Activated CD4-positive, alpha-beta T cell treated with anti-CD3 and anti-CD28 coated beads, Interleukin-2, amount 50 U/mL, for 48 hours (primary cell): ENCODE results near the gene PNMA8A.
"Not testable (repeated sequence)": the region's sequence is repeated elsewhere in the genome, so short reads cannot be mapped to it uniquely, and the experiment has no call there.

ENCODE experiments used
- DNase-seq, 2 experiments: peaks; one replicate each; pipeline ENCODE4 v3.0.0-alpha.2; 2020

PNMA8A gene

DNA sequence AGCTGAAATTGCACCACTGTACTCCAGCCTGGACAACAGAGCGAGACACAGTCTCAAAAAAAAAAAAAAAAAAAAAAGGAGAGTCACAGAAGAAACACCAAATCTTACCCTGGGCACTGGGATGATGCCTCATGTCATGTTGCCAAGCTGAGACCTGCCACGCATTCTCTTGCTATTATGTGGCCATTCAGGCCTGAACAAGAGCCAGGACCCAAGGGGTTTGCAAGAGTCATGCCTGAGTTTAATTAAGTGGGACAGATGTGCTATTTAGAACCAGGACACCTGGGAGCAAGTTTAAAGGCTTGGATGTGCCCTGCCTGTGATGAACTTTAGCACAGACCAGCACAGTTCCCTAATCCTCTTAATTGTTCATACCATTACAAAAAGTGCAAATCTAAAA, 9.8 kb downstream of the PNMA8A start:
- no peak for DNase-seq

DNA sequence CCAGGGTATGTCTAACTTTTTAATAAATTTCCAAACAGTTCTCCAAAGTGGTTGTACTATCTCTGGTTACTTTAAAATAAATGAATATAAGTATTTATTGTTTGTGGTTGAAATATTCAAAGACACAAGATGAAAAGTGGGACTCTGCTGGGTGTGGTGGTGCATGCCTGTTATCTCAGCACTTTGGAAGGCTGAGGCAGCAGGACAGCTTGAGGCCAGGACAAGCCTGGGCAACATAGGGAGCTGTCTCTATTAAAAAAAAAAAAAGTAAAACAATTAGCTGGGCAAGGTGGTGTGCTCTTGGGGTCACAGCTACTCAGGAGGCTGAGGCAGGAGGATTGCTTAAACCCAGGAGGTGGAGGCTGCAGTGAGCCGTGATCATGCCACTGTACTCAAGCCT, 10.4 kb downstream of the PNMA8A start:
- no peak for DNase-seq

DNA sequence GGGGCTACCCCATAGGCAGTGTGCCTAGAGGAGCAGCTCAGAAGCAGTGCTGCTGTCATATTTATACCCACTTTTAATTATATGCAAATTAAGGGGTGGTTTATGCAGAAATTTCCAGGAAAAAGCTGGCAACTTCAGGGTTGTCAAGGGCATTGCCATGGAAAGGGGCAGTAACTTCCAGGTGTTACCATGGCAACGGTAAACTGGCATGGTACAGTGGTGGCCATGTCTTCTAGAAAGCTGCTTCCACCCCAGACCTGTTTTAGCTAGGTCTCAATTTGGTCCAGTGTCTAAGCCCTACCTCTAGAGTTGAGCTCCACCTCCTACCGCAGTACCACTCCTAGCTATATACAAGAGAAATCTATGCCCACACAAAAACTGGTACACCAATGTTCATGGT, 11.3 kb downstream of the PNMA8A start:
- no peak for DNase-seq

DNA sequence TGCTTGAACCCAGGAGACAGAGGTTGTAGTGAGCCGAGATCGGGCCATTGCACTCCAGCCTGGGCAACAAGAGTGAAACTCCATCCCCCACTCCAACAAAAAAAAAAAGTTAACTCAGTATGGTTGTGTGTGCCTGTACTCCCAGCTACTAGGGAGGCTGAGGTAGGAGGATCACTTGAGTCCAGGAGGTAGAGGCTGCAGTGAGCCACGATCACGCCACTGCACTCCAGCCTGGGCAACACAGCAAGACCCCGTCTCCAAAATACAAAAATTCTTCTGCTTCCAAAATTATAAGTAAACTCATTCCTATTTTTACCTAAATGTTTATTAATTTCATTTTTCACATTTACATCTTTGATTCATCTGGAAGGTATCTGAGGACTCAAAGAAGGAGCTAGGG, 14.4 kb downstream of the PNMA8A start:
- DNase-seq: no peak

DNA sequence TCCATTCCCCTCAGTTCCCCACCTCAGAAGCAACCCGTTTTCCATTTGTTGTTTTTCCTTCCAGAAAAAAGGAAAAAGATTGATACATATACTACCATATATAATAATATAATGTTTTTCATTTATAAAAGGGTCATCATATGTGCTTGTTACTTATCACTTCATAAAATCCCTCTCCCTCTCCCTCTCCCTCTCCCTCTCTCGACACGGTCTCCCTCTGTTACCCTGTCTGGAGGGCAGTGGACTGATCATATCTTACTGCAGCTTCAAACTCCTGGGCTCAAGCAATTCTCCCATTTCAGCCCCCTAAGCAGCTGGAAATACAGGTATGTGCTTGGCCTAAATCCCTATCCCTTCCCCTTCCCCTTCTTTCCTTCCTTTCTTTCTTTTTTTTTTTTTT, 17.1 kb downstream of the PNMA8A start:
- DNase-seq: no peak

DNA sequence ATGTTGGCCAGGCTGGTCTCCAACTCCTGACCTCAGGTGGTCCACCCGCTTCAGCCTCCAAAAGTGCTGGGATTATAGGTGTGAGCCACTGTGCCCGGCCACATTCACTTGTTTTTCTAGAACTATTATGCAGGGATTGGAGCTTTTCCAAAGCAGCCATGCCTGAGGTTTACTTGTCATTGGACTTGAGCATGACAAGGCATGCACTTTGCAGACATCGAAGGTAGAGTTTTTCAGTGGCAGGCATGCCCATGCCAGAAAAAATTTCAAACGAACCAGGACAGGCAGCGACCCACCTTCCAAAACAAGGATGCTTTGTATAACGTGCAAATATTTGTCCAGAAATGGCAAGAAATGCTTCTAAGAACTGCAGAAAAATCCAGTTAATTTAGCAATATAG, 17.7 kb downstream of the PNMA8A start:
- no peak for DNase-seq

DNA sequence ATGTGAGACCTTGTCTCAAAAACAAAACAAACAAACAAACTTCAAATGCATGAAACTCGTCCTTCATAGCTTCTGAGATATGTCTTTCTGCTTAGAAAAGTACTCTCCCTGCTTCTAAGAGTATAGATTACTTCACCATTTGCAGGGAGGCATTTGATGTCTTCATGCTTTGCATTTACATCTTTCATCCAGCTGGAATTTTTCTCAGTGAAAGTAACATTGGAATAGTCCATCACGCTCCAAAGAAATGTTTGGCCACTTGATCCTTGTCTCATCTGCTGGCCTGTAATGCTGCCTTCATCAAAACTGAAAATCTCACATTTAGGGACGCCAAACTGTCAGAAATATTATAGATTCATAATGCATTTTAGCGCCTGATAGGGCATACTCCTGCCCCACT, 19.2 kb downstream of the PNMA8A start:
- DNase-seq: no peak

DNA sequence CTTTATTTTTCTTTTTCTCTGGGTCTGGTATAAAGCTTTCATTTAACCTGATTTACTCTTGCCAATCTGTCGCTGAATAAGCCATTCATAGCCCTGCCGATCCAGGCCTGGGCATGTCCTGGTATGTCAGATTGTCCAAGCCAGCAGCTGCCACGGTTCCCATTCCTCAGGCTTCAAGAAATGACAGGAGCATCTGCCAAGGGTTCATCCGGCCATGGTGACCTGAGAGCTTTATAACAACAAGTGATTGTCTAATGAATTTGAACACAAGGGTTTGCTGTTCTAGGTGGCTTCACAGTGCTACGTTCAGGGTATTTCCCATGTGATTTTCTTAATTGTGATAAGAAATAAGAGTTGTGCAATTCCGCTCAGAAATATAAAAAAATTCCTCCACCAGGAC, 20.0 kb downstream of the PNMA8A start:
- DNase-seq: no peak

DNA sequence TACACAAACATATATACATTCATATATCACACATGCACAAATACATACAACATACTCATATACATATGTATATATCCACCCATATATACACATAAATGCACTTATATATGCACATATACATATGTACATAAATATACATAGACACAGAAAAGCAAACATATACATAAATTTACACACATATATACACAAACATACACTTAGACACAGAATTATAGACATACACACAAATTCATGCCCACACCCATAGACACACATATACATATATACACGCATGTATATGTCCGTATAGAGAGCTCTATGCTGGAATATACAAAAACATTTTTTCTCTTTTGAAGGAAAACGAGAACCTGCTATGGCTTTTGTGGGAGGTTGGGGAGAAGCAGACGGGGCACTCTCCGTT, 20.6 kb downstream of the PNMA8A start:
- DNase-seq: no peak

DNA sequence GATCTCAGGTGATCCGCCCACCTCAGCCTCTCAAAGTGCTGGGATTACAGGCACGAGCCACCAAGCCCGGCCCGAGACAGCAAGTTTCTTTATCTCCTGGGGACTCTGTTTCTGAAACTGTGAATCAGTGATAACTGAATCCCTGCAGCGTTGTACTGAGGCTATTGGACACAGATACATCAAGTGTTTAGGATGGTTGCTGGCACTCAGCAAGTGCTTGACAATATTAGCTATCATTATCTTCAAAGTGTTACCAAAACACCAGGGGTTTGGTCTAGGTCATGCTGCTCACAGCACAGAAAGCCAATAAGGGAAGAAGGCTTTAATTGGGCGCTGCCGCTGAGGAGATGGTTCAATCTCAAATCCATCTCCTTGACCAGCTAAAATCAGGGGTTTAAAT, 22.1 kb downstream of the PNMA8A start:
- DNase-seq: no peak

DNA sequence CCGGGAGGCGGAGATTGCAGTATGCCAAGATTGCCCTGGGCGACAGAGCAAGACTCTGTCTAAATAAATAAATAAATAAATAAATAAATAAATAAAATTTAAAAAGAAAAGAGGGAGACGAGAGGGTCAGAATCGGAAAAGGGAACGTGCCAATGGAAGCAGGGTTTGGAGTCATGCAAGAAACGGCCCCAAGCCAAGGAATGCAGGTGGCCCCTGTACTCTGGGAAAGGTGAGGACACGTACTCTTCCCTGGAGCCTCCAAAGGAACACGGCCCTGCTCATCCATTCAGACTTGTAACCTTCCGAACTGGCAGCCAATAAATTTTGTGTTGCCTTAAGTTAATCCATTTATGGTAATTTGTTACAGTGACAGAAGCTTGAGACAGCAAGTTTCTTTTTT, 22.8 kb downstream of the PNMA8A start:
- no peak for DNase-seq

DNA sequence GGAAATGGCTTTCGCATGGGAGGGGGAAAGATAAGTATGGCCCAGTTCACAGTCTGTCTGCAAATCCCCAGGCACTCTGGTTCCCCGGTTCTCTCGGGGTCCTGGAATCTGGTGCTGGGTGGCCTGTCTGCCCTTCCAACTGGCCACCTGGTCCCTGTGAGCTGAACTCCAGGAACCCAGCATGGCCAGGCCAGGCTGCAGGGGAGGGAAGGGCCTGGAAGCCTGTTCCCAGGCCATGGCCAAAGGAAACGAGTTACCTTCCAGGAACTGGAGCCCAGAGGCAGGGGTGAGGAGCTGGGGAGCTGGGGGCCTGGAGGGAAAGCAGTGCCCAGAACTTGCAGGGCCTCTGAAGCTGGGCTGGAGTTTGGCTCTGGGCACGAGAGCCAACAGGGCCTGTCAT, 23.5 kb downstream of the PNMA8A start:
- no peak for DNase-seq

DNA sequence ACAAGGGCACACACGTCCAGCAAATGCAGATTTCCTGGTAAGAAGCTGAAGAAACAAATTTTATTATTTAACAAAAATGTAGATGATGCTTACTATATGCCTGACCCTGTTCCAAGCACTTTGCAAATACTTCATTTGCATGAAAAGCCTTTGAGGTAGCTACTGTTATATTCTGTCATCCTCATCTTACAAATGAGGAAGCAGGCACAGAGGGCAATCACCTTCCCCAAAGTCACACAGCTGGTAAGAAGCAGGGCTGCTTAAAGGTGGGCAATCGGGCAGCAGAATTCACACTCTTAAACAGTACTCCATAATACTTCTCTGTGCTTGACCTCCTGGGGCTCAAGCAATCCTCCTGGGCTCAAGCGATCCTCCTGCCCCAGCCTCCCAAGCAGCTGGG, 24.4 kb downstream of the PNMA8A start:
- no peak for DNase-seq

DNA sequence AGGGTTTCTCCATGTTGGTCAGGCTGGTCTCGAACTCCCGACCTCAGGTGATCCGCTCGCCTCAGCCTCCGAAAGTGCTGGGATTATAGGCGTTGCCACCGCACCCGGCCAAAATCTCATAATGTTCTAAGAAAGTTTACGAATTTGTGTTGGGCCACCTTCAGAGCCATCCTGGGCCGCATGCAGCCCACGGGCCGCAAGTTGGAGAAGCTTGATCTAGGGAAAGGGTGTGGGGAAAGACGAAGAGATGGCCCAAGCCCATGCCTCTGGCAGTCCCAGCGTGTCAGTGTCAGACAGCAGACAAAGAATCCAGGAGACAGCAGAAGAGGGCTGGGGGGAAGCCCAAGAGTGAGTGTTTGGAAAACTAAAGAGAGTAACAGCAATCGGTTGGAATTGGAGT, 25.3 kb downstream of the PNMA8A start:
- no peak for DNase-seq

DNA sequence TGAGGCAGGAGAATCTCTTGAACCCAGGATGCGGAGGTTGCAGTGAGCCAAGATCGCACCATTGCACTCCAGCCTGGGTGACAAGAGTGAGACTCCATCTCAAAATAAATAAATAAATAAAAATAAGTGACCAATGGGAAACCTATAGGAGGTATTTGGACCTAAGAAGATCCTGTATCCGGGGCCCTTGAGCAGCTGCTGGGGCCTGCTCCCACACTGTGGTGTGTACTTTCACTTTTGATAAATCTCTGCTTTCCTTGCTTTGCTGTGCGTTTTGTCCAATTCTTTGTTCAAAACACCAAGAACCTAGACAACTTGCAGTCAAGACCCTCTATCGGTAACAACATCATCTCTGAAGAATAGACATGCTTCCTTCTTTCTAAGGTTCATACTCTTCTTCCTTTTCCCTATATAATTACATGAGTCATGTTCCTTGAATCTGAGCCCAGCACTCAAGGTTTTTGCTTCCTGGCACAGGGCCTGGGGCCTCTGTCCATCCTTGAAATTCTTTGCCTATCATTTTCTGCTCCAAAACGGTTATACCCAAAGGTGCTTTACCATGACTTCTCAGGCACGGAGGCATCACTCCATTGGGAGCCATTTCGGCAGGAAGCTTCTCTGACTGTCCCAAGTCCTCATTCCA, 28.4 kb downstream of the PNMA8A start:
- DNase-seq: no peak

DNA sequence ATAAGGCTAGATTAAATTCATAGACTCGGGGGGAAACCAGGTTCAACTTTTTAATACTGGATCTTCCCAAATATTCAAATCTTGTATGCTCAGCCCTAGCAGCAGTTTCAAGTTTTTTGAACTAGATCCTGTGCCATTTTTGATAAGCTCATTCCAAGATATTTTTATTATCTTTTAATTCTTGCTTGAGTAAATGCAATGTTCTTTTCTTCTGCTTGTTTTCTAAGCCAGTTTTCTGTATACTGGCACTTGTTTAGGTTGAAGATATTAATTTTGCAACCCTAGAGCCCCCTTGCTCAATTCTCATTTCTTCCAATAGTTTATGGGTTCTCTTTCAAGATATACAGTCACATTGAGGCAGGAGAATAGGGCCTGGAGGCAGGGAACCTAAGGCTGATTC, 29.5 kb downstream of the PNMA8A start:
- no peak for DNase-seq

DNA sequence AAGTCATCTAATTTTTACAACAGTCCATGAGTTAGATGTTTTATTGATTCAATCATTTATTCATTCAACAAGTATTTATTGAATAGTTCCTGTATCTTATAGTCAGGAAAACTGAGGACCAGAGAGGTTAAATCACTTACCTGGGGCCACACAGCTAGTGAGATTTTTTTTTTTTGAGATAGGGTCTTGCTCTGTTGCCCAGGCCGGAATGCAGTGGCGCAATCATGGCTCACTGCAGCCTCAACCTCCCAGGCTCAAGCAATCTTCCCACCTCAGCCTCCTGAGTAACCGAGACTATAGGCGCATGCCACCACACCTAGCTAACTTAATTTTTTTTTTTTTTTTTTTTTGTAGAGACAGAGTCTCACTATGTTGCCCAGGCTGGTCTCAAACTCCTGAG, 35.7 kb downstream of the PNMA8A start:
- DNase-seq: not testable (repeated sequence)

DNA sequence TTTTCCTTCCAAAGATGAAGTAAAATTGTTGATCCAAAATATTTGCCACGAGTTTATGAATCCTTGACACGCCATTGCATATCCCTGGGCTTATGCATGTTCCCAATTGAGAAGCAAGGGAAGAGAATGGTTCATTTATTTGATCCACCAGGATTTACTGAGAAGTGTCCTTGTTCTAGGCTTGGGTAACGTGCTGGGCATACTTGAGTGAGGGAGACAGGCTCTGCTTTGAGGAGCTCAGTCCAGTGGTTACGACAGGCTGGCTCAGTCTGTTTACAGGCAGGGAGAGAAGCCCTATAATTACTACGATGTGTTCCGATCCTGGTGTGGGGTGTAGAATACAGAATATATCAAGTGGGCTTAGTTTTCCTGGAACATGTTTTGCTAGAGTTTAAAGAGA, 36.4 kb downstream of the PNMA8A start:
- no peak for DNase-seq

DNA sequence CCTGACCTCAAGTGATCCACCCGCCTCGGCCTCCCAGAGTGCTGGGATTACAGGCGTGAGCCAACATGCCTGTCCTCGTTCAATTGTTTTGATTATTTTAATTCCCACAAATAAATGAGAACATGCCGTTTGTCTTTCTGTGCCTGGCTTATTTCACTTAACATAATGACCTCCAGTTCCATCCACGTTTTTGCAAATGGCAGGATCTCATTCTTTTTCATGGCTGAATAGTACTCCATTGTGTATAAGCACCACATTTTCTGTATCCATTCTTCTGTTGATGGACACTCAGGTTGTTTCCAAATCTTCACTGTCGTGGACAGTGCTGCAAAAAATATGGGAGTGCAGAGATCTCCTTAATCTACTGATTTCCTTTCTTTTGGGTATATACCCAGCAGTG, 37.9 kb downstream of the PNMA8A start:
- not testable (repeated sequence) for DNase-seq

DNA sequence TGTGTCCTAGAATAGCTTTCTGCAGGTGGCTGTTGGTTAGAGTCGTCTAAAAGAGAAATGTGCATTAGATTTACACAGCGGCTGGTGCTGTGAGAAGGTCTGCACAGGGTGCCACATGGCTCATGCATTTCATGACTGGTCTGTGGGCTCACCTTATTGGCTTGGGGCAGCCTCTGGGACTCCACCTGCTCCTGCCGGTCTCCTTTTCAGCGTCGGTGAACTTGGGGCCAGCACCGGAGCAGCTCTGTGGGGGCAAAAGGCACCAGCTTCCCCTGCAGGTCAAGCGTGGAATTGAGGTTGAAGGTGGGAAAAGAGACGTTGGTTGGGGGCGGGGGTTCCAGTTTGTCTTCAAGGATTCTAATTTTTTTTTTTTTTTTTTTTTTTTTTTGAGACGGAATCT, 39.5 kb downstream of the PNMA8A start:
- no peak for DNase-seq

DNA sequence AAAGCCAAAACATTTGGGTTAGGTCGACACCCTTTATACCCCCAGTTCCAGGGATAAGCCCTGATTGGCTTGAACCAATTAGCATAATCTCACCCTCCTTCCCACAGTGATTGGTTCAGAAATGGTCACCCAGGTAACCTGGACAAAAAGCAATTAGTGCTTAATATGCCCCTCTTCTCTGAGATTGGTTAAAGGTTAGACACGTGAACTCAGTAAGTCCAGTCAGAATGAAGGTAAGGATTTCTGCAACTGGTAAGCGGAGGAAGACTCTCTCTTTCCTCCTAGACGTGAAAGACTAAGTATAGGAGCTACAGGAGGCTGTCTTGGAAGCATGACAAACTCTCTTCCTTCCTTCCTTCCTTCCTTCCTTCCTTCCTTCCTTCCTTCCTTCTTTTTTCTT, 41.4 kb downstream of the PNMA8A start:
- DNase-seq: no peak

DNA sequence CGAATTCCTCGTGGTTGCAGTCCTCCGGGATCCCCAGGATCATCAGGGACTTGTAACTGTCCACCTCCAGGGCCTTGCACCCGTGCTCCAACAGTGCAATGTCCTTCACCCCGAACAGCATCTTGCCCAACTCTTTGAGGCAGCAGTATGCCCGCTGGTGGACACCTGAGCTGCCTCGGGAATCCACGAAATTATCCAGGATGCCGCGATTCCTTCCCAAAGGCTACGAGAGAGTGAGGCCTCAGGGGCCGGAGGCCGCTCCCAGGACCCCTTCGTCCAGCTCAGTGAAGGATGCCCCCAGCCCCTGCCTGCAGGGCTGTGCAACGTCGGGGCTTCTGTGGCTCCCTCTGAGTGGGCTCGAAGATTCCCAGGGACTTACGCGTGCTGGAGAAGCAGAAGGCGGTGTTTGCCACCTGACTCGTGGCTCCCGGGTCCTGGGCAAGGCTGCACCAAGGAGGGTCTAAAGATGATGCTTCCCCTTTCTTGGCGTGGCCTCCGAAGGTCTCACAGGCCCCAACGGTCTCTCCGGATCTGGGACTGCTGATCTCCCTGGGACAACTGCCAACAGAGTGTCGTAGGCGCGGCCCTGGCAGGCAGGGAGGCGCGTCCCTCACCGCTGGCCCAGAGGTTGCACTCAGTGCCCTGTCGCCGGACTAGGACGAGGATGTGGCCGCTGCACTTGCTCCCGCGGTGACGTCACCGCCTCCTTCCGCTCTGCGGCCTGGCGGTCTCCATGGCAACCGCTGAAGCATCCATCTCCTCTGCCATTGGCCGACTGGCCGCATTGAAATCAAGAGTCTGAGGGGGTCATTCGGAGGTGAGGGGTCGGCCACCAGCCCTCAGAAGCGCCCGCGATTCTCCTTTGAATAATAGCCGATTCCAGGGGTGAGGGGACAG, 42.9 kb downstream of the PNMA8A start, which contains the start of gene PNMA8C:
PNMA8C (minus strand) TSS at position 698 of the 897 bp plus-strand sequence; CDS start at position 121, 577 bp downstream.
- DNase-seq: peak; percentile 52 to 66

DNA sequence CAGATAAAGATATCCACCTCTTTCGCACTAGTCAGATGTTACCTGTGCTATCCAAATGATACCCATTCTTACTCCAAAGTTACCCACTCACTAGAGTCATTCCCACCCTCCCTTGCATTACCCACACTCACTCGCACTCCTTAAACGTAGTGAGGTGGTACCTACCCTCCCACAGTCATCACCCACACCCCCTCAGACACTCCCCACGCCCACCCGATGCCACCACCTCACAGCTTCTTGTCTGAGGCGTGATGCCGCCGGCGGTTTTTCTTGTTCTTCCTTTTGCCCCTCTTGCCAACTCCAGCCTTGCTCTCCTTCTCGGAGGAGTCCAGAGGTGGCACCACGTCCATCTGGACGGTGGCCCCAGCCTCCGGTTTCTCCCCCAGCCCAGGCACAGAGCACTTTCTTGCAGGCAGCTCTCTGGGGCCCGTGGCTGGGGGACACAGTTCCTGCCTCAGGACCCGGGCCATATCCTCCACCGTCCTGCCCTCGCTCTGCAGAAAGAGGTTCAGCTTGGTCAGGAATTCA, 43.8 kb downstream of the PNMA8A start:
- DNase-seq: no peak

DNA sequence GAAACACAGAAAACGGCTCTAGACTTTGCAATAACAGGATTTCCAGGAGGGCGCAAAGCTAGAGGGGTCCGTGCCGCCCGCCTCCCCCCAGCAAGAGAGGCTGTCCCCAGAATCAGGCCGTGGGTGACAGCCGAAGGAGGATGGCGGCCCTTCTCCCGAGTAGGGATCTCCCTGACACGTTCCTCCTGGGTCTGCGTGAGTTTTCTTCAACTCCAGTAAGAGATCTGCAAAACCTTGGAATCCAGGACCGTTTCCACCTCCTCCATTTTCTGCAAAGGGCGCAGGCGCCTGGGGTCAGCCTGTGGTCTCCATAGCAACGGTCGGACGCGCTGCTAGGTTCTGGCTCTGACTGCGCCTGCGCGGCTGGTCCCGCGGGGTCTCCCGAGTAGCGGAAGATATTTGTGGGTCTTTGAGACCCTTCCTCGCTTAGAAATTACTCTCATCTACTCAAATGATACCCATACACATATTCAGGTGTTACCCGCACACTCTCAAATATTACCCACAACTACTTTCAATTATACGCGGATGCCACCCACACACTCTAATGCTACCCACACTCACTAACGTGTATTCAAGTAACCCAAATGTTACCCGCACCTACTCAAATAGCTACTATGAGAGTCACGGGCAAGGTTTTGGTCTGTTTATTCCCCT, 44.7 kb downstream of the PNMA8A start:
- peak; percentile 51 to 65 for DNase-seq
